ENCODE measurements around the gene SPATS2.
"Not testable (repeated sequence)": the region's sequence is repeated elsewhere in the genome, so short reads cannot be mapped to it uniquely, and the experiment has no call there.

Gene SPATS2

DNA sequence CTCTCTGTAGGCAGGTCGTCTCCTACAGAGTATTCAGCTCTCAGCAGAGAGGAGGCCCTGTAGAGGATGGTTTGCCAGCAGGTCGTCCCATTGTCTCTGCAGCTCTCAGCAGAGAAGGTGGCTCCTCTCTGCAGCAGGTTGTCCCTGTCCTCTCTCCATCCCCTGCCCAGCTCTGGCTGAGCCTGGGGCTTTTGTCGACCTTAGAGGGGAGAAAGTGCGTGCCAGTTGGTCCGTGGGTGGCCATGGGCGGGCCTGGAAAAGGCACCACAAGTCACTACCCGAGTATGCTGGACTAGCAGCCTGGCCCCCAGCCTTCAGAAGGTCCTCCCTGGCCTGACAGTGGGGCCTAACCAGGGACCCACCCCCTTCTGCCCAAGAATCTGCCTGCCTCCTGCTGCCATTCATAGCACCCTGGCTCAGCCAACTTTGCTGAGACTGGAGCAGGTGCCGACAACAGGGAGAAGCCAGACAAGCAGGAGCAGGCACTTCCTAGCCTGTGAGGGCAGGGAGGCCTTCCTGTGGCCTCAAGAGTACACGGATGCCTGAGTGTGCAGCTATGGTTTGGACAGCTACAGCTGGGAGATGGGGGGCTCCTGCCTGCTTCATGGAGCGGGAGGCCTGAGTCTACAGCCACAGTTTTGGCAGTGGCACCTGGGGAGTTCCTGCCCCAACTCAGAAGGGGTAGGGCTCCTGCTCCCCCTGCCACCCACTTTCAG, 111.8 kb downstream of the SPATS2 start:
- DNase-seq: no peak

DNA sequence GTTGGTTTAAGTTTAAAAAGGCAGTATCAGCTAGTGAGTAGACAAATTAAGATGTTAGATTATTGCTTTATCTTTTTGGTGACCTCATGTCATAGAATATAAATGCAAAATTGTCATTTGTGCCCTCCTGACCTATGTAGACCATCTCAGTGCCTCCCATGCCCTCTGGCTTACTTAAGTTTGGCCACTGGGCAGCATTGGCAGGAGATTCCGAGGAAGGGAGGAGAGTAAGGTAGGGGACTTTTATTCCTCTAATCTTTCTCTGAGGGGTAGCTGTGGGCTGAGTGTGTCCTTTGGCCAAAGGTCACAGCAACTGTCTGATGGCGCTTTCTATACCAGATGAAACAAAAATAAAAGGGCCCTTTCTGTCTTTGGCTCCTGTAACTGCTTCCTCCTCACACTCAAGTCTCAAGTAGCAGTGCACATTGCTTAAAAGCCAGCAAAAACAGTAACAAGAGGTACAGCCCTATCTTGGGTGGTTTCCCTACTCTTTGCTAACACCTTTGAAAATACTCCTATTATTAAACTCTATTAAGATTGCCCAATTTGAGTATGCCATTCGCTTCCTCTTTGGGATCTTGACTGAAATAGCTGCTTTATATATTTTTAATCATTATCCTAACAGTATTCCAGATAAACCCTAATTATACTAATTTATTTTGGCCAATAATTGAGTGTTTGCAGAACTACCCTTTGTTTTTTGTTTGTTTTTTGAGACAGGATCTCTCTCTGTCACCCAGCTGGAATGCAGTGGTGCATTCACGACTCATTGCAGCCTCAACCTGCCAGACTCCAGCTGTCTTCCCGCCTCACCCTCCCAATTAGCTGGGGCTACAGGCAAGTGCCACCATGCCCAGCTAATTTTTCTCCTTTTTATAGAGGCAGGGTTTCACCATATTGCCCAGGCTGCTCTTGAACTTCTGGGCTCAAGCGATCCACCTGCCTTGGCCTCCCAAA, 115.1 kb downstream of the SPATS2 start:
- DNase-seq: no peak

DNA sequence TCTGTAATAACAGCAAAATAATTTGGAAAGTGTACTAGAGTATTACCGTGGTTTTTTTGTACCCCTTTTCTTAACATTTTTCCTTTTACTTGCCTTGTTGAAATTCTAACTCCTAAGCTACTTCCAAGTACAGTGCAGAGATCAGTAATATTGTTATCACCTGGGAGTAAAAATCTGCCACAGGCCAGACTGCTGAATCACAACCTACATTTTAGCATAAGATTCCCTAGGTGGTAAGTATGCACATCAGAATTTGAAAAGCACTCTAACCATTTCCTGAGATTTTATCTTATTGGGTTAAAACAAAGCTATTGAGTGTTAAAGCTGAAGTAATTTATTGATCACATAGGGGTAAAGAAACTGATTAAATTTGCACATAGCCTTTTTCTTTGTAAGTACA, 116.4 kb downstream of the SPATS2 start:
- no peak for DNase-seq

DNA sequence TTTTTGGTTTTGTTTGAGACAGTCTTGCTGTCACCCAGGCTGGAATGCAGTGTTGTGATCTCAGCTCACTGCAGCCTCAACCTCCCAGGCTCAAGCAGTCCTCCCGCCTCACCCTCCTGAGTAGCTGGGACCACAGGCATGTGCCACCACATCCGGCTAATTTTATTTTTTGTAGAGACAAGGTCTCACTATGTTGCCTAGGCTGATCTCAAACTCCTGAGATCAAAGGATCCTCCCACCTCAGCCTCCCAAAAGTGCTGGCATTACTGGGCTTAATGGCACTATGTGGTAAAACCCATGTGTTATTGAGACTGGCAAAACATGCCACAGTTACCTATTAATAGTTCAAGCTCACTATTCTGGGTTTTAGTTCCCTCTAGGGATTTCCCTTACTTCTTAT, 120.3 kb downstream of the SPATS2 start:
- no peak for DNase-seq

DNA sequence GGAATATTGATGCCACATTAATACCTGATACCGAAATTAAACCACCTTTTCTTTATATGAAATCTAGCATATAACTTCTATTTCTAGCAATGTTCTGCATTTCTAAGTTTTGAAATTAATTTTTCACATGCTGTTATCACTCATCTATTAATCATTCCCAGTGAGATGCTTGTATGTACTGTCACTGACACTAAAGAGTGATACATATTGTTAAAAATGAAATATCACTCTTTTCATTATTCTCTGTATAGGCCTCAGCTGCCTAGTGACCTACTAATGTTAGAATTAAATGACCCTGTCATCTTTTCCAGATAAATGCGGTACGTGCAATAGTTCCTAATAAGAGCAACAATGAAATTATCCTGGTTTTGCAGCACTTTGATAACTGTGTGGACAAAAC, 121.9 kb downstream of the SPATS2 start:
- DNase-seq: no peak

DNA sequence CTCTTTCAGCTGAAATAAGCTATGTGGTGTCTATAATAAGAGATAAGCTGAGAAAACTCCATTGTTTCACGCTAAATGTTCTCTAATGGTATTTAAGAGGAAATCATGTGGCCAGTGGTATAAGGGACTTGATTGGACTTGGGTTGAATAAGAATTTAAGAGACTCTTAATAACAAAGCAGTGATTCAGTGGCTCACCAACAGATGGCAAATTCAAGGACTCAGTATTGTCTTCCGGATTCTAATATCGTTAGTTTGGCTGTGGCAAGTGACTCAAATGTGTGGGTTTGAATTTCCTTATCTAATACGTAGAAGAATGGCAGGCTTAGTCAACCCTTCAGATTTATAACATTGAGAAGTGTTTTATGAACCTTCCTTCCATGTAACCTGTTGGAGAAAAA, 122.5 kb downstream of the SPATS2 start:
- no peak for DNase-seq

DNA sequence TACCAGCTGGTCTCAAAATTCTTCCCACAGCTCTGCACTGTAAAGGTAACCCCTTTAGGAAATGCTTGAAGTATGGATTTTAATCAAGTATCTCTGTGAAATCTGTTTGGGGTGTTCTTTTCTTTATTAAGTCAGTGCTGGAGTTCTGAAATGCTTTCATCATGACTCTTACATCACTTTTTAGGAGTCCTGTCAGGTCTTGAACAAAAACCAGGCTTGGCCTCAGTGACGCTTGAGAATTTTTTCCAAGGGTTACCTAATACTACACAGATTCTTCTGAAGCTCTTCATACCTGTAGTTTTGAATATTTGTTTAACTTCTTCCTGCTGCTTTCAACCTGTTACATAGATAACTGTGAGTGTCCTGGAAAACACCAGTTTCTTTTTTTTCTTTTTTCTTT, 124.6 kb downstream of the SPATS2 start:
- DNase-seq: no peak

DNA sequence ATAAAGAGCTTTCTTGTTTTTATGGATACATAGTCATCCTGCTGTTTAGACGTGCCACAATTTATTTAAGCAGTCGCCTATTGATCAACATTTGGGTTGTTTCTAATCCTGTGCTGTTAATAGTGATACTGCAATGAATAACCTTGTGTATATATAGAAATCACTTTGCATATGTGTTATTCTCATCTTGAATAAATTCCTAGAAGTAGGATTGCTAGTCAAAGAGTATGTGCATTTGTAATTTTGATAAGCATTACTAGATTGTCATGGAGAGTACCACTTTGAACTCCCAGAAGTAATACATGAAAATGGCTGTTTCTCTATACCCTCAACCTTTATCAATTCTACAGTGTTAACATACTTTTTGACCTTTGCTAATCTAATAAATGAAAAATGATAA, 126.6 kb downstream of the SPATS2 start:
- DNase-seq: no peak

DNA sequence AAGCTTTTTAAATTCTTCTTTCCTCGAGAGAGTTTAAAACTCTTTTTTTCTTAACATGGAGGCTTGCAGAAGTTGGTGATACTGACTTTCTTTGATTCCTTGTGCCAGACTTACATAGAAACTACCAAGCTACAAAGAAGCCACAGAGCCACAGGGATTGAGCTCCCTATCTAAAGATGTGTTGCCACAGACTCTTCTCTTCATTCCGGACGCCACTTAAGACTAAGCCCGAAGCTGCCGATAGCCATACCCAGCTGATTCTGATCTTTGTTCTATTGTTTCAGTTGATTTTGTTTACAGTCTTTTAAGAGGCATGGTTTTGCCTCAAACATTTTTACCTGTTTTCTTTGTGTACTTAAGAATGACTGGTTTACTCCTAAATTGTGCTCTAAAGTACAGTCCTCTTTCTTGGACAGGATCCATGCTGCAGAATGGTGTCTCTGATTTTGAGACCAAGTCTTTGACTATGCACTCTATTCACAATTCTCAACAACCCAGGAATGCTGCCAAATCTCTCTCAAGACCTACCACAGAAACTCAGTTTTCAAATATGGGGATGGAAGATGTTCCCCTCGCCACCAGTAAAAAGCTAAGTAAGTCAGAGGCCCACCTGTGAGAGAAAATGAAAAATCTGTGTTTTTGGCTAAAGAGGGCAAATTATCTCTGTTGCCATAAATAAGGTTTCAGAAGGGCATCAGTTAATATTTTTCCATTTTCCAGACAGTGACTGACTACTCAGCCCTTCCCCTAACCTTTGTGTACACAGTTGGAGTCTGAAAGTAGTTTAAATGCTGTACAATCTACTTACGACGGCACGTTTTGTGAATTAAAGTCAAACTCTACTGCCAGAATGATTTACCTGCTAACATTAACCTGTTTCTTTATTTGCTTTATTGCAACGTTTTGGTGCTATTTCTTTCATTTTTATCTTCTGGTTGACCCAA, 129.4 kb downstream of the SPATS2 start:
- no peak for DNase-seq

DNA sequence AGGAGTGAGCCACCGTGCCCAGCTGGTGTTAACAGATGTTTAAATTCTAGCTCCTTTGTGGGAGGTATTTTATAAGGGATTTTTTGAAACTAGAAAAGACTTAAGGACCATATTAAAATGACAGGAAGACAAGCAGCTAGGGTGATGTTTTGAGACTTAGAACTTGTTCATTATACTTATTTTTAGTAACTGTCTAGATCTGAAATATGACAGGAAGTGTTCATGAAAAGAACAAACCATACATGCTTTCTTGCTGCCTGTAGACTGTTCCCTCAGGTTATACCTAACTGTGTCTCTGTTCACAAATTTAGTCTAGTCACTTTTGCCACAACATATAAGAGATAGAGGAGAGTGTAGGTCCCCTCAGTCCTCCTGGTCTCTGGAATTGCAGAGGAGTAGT, 134.6 kb downstream of the SPATS2 start:
- DNase-seq: no peak

DNA sequence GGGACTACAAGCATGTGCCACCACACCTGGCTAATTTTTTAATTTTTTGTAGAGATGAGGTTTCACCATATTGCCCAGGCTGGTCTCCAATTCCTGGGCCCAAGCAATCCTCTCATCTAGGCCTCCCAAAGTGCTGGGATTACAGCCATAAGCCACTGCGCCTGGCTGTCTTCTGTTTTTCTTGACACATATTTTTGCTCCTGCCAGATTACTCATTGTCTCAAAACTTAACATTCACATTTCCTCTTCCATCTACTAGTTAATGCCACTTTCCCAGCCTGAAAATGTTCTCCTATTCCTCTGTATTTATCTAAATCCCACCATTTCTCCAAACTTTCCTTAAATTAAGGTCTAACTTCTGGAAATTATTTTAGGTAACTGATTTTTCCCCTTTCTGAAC, 135.3 kb downstream of the SPATS2 start:
- no peak for DNase-seq

DNA sequence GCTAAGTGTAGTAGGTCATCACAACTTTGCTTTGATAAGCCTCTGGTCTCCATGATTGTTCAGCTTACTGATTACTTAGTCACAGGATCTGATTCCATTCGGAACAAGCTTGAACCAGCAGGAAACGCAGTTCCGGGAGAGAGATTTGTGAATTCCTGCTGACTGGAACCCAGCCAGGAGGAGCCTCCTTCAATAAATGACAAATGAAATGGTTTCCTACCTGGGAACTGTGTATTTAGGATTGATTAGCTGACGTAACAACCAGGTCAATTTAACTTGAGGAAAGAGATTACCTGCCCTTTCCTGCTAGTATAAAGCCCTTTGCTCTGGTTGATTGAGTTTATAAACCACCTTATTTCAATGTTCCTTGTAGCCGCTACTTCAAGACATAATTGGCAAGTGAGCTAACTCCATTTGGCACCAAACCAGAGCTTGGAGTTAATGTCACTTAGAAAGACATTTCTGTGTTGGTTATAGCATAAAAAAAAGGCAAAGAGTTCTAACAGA, 136.5 kb downstream of the SPATS2 start:
- DNase-seq: no peak

DNA sequence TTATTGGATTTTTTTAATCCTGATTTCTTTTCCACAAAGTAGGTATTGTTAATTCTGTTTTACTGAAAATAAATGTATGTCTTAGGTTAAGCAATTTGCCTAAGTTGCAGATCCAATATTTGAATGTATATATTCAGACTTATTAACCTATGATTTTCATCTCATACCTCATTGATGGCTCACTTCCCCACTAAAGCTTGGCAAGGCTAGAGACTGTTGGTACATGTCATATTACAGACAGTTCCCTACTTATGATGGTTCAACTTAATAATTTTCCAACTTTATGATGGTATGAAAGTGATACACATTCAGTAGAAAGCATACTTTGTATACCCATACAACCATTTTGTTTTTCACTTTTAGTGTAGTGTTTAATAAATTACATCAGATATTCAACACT, 138.4 kb downstream of the SPATS2 start:
- DNase-seq: no peak

DNA sequence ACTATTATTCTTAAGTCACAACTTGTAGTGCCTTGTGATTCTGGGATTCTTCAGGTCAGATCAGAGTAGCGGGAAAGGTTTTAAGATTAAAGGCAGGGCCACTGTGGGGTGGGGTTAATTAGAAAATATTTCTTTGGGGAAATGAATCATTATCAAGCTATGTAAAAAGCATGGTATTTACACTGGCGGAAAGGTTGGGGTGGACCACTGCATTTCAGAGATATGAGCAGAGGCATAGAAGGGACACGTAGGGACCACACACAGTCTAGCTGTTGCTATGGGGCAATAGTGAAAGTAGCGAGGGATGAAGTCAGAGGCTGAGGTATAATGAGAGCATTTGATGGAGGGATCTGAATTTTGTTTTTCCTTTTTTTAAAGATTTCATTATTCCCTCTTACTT, 139.9 kb downstream of the SPATS2 start:
- DNase-seq: no peak

DNA sequence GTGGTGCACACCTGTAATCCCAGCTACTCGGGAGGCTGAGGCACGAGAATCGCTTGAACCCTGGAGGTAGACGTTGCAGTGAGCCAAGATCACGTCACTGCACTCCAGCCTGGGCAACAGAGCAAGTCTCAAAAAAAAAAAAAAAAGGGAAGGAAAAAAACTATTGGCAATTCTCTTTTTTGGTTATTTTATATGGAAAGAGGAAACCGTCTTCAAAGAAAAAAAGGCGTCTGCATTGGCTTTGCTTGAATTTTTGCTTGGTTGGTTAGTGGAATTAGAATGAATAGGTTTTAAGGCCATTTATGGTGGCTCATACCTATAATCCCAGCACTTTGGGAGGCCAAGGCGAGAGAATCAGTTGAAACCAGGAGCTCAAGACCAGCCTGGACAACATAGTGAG, 142.4 kb downstream of the SPATS2 start:
- not testable (repeated sequence) for DNase-seq

DNA sequence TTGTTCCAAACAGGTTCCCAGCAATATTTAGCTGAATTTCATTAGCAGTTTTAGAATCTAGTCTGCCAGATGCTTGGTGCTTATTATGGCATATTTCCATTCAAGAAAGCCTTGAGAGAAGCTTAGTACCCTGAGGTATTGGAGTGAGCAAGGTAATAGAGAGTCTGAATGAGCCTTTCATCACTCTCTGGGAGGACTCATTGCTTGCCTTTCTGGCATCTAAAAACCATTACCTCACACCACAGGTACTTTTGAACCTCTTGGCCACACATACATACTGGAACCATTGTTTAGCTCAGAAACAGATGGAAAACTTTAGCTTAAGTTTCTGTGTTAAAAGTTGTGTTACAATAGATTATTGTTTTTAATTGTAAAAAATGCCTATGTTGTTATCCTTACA, 144.1 kb downstream of the SPATS2 start:
- DNase-seq: no peak

DNA sequence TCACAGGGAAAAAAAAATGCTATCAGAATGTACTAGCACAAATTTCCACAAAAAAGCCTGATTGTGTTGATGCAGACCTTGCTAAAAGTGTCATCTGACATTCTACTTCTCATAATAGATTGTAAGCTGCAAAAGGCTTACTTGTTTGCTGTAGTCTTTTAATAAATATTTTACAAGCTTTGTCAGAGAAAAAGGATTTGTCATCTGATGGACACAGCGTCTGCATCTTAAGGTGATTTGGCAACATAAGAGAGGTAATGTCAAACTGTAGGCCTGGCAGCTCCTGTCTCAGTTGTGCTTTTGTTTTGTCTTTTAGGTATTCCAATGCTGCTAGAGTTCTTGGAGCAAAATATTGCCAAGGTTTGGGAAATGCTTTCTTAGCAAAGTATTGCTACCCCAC, 145.3 kb downstream of the SPATS2 start:
- DNase-seq: no peak

DNA sequence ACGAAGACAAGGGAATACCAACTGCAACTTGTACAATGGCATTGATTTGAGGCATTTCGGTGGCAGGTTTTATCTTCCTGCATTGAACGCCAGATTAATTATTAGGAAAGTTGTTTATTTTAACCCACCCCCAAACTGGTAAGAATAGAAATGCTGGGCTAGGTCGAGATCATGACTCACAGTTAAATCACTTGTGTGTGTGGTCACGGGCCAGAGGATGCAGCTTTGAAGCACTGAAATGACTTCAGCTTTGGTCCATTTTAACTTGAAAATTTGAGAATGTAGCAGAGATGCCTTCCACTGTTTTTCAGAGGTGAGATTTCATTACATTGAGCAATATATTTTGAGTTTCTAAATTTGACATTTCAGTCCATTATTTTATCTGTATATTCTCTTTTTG, 148.0 kb downstream of the SPATS2 start:
- no peak for DNase-seq

DNA sequence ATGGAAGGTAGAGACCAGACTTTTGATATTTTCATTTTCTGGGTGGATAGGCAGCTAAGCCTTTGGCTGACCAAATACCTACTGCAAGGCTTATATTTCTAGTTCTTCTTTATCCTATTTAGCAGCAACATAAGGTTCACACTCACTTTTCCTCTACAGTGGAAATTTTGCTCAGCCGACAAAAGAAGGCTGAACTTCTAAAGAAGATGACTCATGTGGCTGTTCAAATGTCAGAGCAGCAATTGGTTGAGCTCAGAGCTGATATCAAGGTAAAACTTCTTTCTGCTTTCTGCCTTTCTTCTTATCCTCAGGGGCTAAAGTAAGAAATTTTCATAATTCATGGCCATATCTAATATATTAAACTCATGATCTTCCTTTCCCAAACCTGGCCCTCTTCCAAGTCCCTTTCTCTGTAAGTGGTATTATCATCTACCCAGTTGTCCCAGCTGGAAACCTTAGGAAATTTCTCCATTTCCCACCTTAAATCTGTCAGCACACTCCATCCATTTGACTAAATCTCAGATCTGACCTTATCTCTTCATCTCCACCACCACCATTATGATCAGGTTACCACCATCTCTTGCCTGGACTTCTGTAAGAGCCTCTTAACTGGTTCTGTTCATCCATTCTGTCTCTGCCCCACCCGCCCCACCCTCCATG, 151.8 kb downstream of the SPATS2 start:
- DNase-seq: no peak

DNA sequence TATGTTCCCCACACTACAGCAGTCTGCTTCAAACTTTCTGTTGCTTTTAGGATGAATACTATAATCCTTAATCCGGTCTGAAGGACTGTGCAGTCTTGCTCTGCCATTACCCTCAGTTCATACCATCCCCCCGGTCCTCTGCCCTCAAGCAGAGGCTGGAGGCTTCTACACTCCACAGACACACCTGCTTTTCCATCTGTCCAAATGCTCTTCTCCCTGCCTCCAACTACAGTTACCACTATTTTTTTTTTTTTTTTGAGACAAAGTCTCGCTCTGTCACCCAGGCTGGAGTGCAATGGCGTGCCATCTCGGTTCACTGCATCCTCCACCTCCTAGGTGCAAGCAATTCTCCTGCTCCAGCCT, 152.3 kb downstream of the SPATS2 start:
- DNase-seq: no peak

DNA sequence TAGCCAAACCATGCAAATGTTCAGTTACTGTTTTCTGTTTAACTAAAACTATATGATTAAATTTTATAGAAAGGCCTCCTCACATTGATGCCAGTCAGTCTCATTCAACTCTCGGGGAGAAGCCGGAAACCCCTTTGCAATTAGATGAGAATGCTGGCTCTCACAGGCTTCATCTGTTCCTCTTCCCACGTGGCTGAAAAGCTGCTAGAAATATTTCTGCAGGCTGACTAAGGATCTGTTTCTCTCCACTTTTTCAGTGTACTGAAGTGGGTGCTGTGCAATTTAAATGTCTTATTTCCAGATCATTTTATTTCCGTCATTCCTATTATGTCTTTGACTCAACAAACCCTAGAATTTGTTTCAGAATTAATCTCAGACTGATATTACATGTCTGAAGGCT, 154.1 kb downstream of the SPATS2 start:
- no peak for DNase-seq

DNA sequence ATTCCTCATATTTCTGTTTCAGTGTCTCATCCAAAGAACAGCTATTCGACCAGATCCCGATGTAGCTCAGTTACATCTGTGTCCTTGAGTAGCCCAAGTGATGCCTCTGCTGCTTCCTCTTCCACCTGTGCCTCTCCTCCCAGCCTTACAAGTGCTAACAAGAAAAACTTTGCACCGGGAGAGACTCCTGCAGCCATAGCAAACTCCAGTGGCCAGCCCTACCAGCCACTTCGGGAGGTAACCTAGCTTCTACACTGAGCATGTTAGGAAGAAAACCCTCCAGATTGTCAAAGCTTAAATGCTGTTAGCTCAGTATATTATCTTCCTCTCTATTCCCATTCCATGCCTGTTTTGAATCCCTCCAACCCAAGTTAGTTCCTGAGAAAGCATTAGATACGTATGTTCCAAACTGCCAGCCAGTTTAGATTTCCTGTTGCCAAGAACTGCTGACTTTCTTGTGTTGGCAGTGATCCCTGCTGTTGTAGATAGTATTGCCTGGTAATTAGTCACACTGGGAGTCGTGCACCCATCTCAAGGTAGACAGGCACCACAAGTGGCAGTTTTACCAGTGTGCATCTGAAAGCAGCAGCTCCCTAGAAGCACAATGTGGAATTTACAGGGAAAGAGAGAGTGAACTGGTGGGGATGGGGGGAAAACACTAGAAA, 157.5 kb downstream of the SPATS2 start:
- no peak for DNase-seq

Measured in stimulated activated CD4-positive, alpha-beta T cell treated with anti-CD3 and anti-CD28 coated beads, Interleukin-2, amount 100 ng/mL, for 48 hours (primary cell).